ENCODE measurements around the gene IMP3.

The IMP3 gene

DNA sequence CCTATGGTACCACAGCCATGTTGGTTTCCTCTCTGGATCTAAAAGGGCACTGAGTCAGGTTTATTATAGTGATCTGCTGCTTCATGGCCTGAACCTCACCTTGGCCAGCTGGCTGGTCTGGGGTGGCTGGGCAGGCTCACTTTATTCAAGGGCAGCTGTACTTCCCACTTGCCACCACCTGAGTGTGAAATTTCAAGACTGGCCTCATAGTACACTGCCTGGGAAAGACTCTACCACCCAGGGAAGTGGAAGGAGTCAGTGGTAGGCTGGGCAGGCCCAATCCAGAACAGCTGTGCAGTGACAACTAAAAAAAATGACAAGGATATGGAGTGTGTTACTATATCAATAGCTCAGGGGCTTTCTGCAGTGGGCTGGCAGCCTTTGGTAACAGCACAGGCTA is 23.3 kb downstream of the IMP3 start:
- DNase-seq, result no peak

DNA sequence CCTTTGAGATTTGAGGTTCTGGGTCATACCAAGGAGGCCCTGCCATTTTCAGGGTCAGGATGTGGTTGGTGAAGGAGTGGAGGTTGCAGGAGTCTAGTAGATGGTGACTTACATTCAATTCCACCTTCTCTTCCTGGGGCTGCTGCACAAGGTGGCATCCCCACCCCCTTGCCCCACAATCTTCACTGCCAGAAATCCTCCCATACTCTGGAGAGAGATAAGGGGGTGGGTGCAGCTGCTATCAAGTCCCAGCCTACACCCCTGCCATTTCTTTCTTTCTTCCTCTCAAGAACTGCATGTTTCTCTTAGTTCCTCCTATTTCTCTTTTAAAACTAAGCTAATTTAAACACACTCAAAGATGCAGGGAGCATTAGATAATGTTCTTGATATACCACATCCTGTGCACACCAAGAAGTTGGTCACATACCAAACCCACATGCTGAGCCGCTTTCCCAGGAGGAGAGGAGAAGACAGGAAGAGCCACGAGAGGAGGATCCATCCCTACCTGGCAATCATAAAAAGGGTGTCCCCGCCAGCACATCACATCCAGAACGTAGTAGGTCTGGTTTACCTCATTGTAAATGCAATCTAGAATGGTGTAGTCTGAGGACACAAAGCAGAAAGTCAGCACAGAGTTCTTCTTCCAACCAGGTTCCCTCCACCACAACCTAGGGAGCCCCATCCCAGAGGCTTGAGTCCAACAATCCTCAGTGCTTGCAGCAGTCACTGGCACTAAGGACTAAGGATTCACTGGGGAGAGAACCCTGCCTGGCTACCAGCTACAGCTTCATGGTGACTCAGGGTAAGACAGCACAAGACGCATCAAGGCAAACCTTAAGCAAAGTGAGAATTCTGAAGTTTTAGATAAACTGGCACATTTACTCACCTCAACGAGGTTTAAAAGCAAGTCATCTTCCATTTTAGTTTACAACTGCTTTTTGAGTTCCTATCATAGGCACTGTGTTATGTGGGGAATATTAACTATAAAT is 33.0 kb downstream of the IMP3 start:
- no peak for DNase-seq

DNA sequence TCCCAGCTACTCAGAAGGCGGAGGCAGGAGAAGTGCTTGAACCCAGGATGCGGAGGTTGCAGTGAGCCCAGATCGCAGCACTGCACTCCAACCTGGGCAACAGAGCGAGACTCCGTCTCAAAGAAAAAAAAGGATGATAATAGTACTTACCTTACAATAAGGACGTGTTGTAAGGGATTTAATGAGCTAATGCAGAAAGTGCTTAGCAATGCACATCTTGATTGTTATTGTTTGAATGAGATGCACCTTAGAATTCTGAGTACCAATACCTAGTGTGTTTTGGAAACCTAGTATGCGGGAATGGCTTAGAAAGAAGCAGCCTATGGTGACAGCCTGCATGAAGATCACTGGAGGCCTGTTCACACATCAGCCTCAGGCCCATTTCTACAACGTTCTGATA is 34.0 kb downstream of the IMP3 start:
- DNase-seq, result no peak

DNA sequence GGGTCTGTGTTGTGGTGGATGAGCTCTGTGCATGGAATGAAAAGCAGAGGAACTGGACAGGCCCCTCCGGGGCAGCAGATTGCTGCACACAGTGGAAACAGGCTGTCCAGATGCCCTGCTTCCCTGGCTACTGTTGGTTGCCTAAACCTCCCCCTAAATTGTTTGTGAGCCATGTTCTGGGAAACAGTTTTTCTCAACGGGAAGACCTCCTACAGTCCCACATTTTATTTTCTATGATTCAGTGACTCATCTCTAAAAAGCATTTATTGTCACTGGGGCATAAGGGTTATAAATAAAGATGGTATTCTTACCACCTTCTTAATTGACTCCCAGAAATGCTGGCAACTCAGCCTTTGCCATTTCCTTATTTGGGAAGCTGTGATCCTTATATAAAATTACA is 40.6 kb downstream of the IMP3 start:
- no peak for DNase-seq

DNA sequence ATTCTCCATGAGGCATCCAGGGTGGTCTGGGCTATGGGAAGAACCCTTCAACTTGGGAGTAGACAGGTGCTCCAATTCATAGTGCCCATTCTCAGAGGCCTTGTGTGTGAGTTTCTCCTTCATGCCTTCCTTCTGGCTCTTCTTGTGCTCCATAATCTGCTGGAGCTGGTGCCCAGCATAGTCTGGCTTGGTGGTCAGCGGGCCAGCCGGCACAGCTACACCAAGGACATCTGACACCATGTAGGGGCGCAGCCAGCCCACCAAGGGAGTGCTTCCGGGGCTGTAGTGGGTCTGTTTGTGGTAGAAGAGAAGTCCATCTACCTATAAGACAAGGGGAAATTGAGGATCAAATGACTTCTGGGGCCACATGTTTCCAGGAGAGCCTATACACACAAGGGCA is 41.7 kb downstream of the IMP3 start:
- DNase-seq, result no peak

DNA sequence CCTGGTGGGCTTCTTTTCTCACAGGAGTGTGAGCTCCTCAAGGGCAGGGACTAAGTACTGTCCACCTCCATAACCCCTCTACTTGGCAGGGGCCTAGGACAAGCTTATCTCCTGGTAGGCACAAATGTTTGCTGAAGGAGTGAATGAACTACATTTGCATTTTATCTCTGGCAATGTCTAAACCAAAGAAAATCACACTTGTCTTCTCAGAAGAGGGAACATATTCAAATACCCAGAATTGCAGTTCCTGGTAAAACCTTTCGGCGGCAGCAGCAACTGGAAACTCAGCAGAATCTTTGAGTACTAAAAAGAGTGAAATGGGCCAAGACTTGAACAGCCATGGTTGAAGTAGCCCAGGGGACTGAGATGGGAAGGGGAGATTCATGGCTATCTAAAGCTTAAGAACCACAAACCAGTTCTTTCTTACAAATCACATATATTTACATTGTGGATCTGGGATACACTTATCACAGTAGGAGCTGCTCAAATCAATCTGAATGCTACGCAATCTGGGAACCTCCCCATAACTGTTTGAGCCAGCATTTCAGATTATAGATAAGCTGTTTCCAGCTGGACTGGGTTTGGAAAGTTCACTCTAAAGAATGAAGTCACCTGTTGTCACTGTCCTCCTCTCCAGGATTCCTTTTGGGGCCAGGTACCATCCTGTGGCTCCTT is 42.2 kb downstream of the IMP3 start:
- DNase-seq, result no peak

DNA sequence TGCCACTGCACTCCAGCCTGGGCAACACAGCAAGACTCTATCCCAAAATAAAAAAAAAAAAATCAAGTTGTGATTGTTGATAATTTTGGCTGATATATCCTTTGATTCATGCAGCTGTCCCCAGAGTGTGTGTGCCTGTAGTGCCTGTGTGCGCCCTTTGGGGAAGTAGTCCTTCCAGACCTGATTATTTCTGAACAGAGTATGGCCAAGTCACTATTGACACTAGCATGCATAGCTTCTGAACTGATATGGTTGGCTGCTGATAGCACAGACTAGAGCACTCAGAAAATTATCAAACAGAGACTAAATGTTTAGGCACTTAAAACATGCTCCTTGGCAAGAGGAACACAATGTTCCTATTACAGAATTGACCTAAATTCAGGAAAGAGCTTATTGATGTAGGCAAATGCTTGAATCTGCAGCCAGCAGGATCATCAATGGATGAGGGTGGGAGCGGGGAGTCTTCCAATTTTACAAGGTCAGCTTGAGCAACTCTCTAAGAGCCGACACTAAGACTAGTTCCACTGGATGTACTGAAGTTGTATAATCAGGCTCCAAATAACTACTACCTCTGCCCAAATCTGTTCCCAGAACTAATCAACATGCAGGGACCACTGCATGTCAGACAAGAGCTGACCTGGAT is 43.2 kb downstream of the IMP3 start:
- DNase-seq, result no peak

DNA sequence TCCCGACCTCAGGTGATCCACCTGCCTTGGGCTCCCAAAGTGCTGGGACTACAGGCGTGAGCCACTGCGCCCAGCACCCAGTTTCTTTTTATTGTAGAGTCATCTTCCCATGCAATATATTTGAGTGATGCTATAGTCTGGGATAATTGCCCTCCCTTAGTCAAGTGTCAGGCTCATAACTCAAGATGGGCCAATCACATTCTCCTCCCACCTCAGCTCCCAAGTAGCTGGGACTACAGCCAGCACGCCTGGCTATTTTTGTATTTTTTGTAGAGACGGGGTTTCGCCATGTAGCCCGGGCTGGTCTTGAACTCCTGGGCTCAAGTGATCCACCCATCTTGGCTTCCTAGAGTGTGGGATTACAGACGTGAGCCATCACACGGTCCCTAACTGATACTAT is 45.7 kb downstream of the IMP3 start:
- DNase-seq, result no peak

DNA sequence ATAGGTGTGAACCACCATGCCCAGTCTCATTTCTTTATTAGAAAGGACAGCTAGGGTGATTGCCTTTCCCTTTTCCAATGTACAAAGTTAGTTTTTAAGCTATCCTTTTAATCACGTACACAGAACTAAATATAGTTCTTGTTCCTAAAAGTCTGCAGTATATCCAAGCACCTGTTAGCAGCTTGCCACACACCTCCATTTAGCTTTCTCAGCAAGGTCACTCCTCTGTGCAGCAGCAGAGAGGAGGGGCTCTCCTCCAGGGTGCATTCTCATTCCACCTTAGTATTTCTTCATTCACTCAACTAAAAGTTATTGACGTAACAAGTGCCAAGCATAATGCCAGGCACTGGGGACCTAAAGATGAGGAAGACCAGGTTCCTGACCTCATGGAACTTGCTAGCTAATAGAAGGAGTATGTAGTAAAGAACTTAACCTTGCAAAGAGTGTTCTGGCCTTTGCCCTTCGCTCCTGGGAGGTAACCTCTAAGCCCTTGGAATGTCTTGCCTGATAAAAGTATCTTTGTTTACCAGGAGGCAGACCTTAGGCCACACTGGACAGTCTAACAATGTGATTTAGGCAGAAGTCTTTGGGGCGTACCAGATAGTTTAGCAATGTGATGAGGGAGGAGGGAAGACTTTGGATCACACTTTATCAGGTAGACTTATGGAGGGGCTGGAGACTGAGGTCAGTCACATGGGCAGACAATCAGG is 48.2 kb downstream of the IMP3 start:
- no peak for DNase-seq

DNA sequence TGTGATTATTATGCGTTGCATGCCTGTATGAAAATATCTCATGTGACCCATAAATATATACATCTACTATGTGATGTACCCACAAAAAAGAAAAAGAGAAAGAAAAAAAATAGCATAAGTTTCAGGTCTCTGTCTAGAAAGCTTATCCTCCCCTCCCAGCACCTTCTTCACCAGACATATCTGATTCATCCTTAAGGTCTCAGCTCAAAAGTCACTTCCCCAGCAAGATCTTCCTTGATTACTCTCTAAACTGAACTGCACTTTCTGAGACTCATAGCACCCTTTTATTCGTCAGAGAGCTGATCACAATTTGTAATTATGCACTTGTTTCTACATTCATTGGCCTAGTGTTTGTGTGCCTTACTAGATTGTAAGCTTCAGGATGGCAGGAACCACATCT is 49.8 kb downstream of the IMP3 start:
- DNase-seq, result no peak
